ENCODE data around the gene MTHFD1. TPM values are rescaled to one million over a fixed set of nuclear protein-coding genes. Genes with fewer than 3 reads are reported as not detected.
A peak's percentile ranks its signal among the peaks of the same experiment; 100 is the strongest.
"Not testable (repeated sequence)": the region's sequence is repeated elsewhere in the genome, so short reads cannot be mapped to it uniquely, and the experiment has no call there.

Gene MTHFD1
- total RNA-seq: 100 to 1,000 TPM; 223 to 316 TPM

GRCh38 chr14:64387782-64388532 lies at the start of gene MTHFD1:
Gene MTHFD1 (plus strand): TSS chr14:64388353. CDS start chr14:64388428, 75 bp downstream.
- Mint-ChIP-seq H3K4me1 (peaks cover 47% of the 10 kb centered on the region), H3K36me3 (peaks cover 28% of the 10 kb centered on the region), H3K4me3 (peak within 1 kb of the TSS; percentile 91), H3K9me3 (ENCODE audit: low read depth) (no peaks in the 10 kb centered on the region), H3K27me3 (no peaks in the 10 kb centered on the region), H3K27ac (peak within 1 kb of the TSS; percentile 97)
- CTCF ChIA-PET: interaction anchor here (0.6 to 2.3 kb wide), 17 partner anchors 10 to 1451 kb away, joined by 3 to 20 read pairs (median 4); partner anchors contain the start of gene AKAP5
- ATAC-seq: peak; percentile 91
- peak; percentile 99 for DNase-seq

GRCh38 chr14:64338616-64339316 lies 49.4 kb upstream of the MTHFD1 start:
- H3K9me3 Mint-ChIP-seq (ENCODE audit: low read depth): peaks cover 7% of the 10 kb centered on the region

GRCh38 chr14:64340560-64341196 lies 47.5 kb upstream of the MTHFD1 start:
- no peak for ATAC-seq
- Mint-ChIP-seq H3K36me3 (peaks cover 11% of the 10 kb centered on the region), H3K9me3 (ENCODE audit: low read depth) (peaks cover 7% of the 10 kb centered on the region), H3K27me3 (no peaks in the 10 kb centered on the region), H3K4me3 (no peak overlapping the region), H3K4me1 (peaks cover 29% of the 10 kb centered on the region), H3K27ac (no peak overlapping the region)
- DNase-seq: no peak
- CTCF ChIA-PET: interaction anchor here (0.8 to 5.6 kb wide), 3 partner anchors 37 to 296 kb away, joined by 3 to 41 read pairs (median 3); no protein-coding TSS in a partner anchor

More at GRCh38 chr14:64338616-64339316, 49.4 kb upstream of the MTHFD1 start:
- peak overlapping the region; percentile 94 for H3K4me3 Mint-ChIP-seq
- H3K27ac Mint-ChIP-seq: peak overlapping the region; percentile 83
- peaks cover 14% of the 10 kb centered on the region for H3K36me3 Mint-ChIP-seq
- peaks cover 25% of the 10 kb centered on the region for H3K4me1 Mint-ChIP-seq
- no peaks in the 10 kb centered on the region for H3K27me3 Mint-ChIP-seq
- CTCF ChIA-PET: interaction anchor here (0.6 to 2.5 kb wide), 8 partner anchors 35 to 486 kb away, joined by 3 to 11 read pairs (median 4); partner anchors contain the start of genes HSPA2, MTHFD1 and SYNE2
- ATAC-seq (peak; percentile 84), DNase-seq (peak; percentile 96)

- Mint-ChIP-seq H3K27ac (no peak overlapping the region), H3K4me1 (peaks cover 5% of the 10 kb centered on the region), H3K9me3 (ENCODE audit: low read depth) (no peaks in the 10 kb centered on the region), H3K4me3 (no peak overlapping the region), H3K27me3 (no peaks in the 10 kb centered on the region), H3K36me3 (no peaks in the 10 kb centered on the region)
- CTCF ChIA-PET: interaction anchor here (0.9 kb wide), 1 partner anchor 10 kb away, joined by 3 read pairs; no protein-coding TSS in a partner anchor
- no peak for ATAC-seq
- DNase-seq: no peak
Observed at GRCh38 chr14:64347748-64348147, 40.4 kb upstream of the MTHFD1 start.

GRCh38 chr14:64349741-64350490 lies 38.2 kb upstream of the MTHFD1 start:
- Mint-ChIP-seq H3K4me1 (no peaks in the 10 kb centered on the region), H3K27ac (no peak overlapping the region), H3K36me3 (peaks cover 2% of the 10 kb centered on the region), H3K9me3 (ENCODE audit: low read depth) (no peaks in the 10 kb centered on the region), H3K27me3 (no peaks in the 10 kb centered on the region), H3K4me3 (no peak overlapping the region)
- CTCF ChIA-PET: interaction anchor here (1.2 to 1.4 kb wide), 2 partner anchors 45 to 130 kb away, joined by 3 read pairs; no protein-coding TSS in a partner anchor
- ATAC-seq (no peak), DNase-seq (no peak)

- Mint-ChIP-seq H3K4me3 (no peak overlapping the region), H3K36me3 (no peaks in the 10 kb centered on the region), H3K9me3 (ENCODE audit: low read depth) (no peaks in the 10 kb centered on the region), H3K27ac (no peak overlapping the region), H3K27me3 (no peaks in the 10 kb centered on the region), H3K4me1 (no peaks in the 10 kb centered on the region)
- ATAC-seq (no peak), DNase-seq (no peak)
- CTCF ChIA-PET: no interaction called here
Observed at GRCh38 chr14:64363265-64363846, 24.8 kb upstream of the MTHFD1 start.

- no peak overlapping the region for H3K4me3 Mint-ChIP-seq
- no peaks in the 10 kb centered on the region for H3K9me3 Mint-ChIP-seq (ENCODE audit: low read depth)
- H3K36me3 Mint-ChIP-seq: no peaks in the 10 kb centered on the region
- no peak overlapping the region for H3K27ac Mint-ChIP-seq
- DNase-seq (no peak), ATAC-seq (no peak)
- CTCF ChIA-PET: no interaction called here
- no peaks in the 10 kb centered on the region for H3K27me3 Mint-ChIP-seq
- H3K4me1 Mint-ChIP-seq: no peaks in the 10 kb centered on the region
Observed at GRCh38 chr14:64364907-64365306, 23.2 kb upstream of the MTHFD1 start.

- H3K9me3 Mint-ChIP-seq (ENCODE audit: low read depth); DNase-seq; H3K27ac Mint-ChIP-seq; CTCF ChIA-PET; H3K27me3 Mint-ChIP-seq; H3K36me3 Mint-ChIP-seq; H3K4me1 Mint-ChIP-seq; H3K4me3 Mint-ChIP-seq; ATAC-seq: not testable (repeated sequence)
Observed at GRCh38 chr14:64365358-64365889, 22.7 kb upstream of the MTHFD1 start.

- H3K27me3 Mint-ChIP-seq: no peaks in the 10 kb centered on the region
- no peaks in the 10 kb centered on the region for H3K36me3 Mint-ChIP-seq
- H3K27ac Mint-ChIP-seq: no peak overlapping the region
- DNase-seq: no peak
- CTCF ChIA-PET: no interaction called here
- H3K4me1 Mint-ChIP-seq: no peaks in the 10 kb centered on the region
- no peak for ATAC-seq
- no peaks in the 10 kb centered on the region for H3K9me3 Mint-ChIP-seq (ENCODE audit: low read depth)
- no peak overlapping the region for H3K4me3 Mint-ChIP-seq
Observed at GRCh38 chr14:64369201-64369600, 19.0 kb upstream of the MTHFD1 start.

- H3K9me3 Mint-ChIP-seq (ENCODE audit: low read depth): no peaks in the 10 kb centered on the region
- H3K27me3 Mint-ChIP-seq: no peaks in the 10 kb centered on the region
- peak overlapping the region; percentile 97 for H3K27ac Mint-ChIP-seq
- peak overlapping the region; percentile 91 for H3K4me3 Mint-ChIP-seq
- no peak for ATAC-seq
- no peak for DNase-seq
- peaks cover 42% of the 10 kb centered on the region for H3K4me1 Mint-ChIP-seq
- CTCF ChIA-PET: interaction anchor here (0.6 to 2.3 kb wide), 17 partner anchors 9 to 250 kb away, joined by 3 to 20 read pairs (median 4); partner anchors contain the start of gene AKAP5
- H3K36me3 Mint-ChIP-seq: peaks cover 24% of the 10 kb centered on the region
Observed at GRCh38 chr14:64387232-64387781, 846 bp upstream of the MTHFD1 start.

GRCh38 chr14:64388533-64389285 lies 556 bp downstream of the MTHFD1 start:
- Mint-ChIP-seq H3K4me3 (peak overlapping the region; percentile 91), H3K4me1 (peaks cover 54% of the 10 kb centered on the region), H3K9me3 (ENCODE audit: low read depth) (no peaks in the 10 kb centered on the region), H3K27ac (peak overlapping the region; percentile 97), H3K36me3 (peaks cover 33% of the 10 kb centered on the region), H3K27me3 (no peaks in the 10 kb centered on the region)
- DNase-seq (peak; percentile 60), ATAC-seq (peak; percentile 3)
- CTCF ChIA-PET: interaction anchor here (0.9 to 2.3 kb wide), 8 partner anchors 12 to 120 kb away, joined by 3 to 20 read pairs (median 4); partner anchors contain the start of genes AKAP5 and ZBTB1
